SK-N-SH treated with all-trans-retinoic acid at 6 μM for 48 hours (cell line): Measurements from ENCODE around the gene PLXNA4.

Experiments used
- ATAC-seq: fragments of 200-7000 bp; cut with Tn5 transposase; 3 replicates; pipeline ENCODE4 v1.9.1; 2020; ENCODE audit warnings: mild to moderate bottlenecking, moderate library complexity
- ARNTL ChIP-seq: fragments of 450-650 bp; formaldehyde crosslinking; IDR thresholded peaks from 2 replicates; pipeline ENCODE4 v1.5.0; 2020; ENCODE audit warnings: low read depth, mild to moderate bottlenecking, moderate library complexity, borderline replicate concordance
- CREB5 ChIP-seq: fragments of 250-450 bp; sonication (Bioruptor Pico); IDR thresholded peaks from 2 replicates; pipeline ENCODE4 v1.5.1; 2020; ENCODE audit warnings: low read depth, mild to moderate bottlenecking, moderate library complexity
- CSDC2 ChIP-seq: fragments of 250-450 bp; sonication (Bioruptor Pico); IDR thresholded peaks from 2 replicates; pipeline ENCODE4 v1.5.0; 2020; ENCODE audit warnings: mild to moderate bottlenecking, moderate library complexity
- CSRNP3 ChIP-seq: fragments of 250-450 bp; sonication (Bioruptor Pico); IDR thresholded peaks from 2 replicates; pipeline ENCODE4 v1.5.1; 2021; ENCODE audit warnings: mild to moderate bottlenecking, moderate library complexity
- ESRRG ChIP-seq: fragments of 250-450 bp; sonication (Bioruptor Pico); IDR thresholded peaks from 2 replicates; pipeline ENCODE4 v1.6.1; 2021; ENCODE audit warnings: mild to moderate bottlenecking
- ISL1 ChIP-seq: fragments of 250-450 bp; sonication (Bioruptor Pico); IDR thresholded peaks from 2 replicates; pipeline ENCODE4 v2.1.2; 2022; ENCODE audit warnings: mild to moderate bottlenecking, moderate library complexity
- OSR1 ChIP-seq: fragments of 250-450 bp; sonication (Bioruptor Pico); IDR thresholded peaks from 2 replicates; pipeline ENCODE4 v1.8.0; 2022; ENCODE audit warnings: moderate library complexity, mild to moderate bottlenecking, inconsistent platforms
- PATZ1 ChIP-seq: fragments of 250-450 bp; sonication (Bioruptor Pico); IDR thresholded peaks from 2 replicates; pipeline ENCODE4 v1.8.0; 2020; ENCODE audit warnings: mild to moderate bottlenecking, moderate library complexity, borderline replicate concordance
- PPARA ChIP-seq: fragments of 250-450 bp; sonication (Bioruptor Pico); IDR thresholded peaks from 2 replicates; pipeline ENCODE4 v1.5.0; 2020; ENCODE audit warnings: mild to moderate bottlenecking, borderline replicate concordance
- RARB ChIP-seq: fragments of 250-450 bp; sonication (Bioruptor Pico); IDR thresholded peaks from 2 replicates; pipeline ENCODE4 v1.8.0; 2021; ENCODE audit warnings: mild to moderate bottlenecking, moderate library complexity
- SNAI2 ChIP-seq: fragments of 250-450 bp; sonication (Bioruptor Pico); IDR thresholded peaks from 2 replicates; pipeline ENCODE4 v1.5.0; 2020; ENCODE audit warnings: mild to moderate bottlenecking, moderate library complexity
- TCF4 ChIP-seq: fragments of 250-450 bp; sonication (Bioruptor Pico); IDR thresholded peaks from 2 replicates; pipeline ENCODE4 v1.8.0; 2021; ENCODE audit warnings: mild to moderate bottlenecking, moderate library complexity, borderline replicate concordance
- TOX ChIP-seq: fragments of 250-450 bp; sonication (Bioruptor Pico); IDR thresholded peaks from 2 replicates; pipeline ENCODE4 v1.8.0; 2021; ENCODE audit warnings: mild to moderate bottlenecking, moderate library complexity, borderline replicate concordance
- TSHZ2 ChIP-seq: fragments of 250-450 bp; sonication (Bioruptor Pico); IDR thresholded peaks from 2 replicates; pipeline ENCODE4 v1.5.0; 2020; ENCODE audit warnings: mild to moderate bottlenecking, moderate library complexity
- ZC3H10 ChIP-seq: fragments of 250-450 bp; sonication (Bioruptor Pico); IDR thresholded peaks from 2 replicates; pipeline ENCODE4 v1.5.1; 2021; ENCODE audit warnings: mild to moderate bottlenecking, moderate library complexity
- ZFP3 ChIP-seq: fragments of 250-450 bp; sonication (Bioruptor Pico); IDR thresholded peaks from 2 replicates; pipeline ENCODE4 v1.5.0; 2020; ENCODE audit warnings: mild to moderate bottlenecking, moderate library complexity
- ZFP30 ChIP-seq: fragments of 450-650 bp; formaldehyde crosslinking; IDR thresholded peaks from 2 replicates; pipeline ENCODE4 v1.5.0; 2022; ENCODE audit warnings: mild to moderate bottlenecking, moderate library complexity
- ZNF565 ChIP-seq: fragments of 450-650 bp; formaldehyde crosslinking; conservative IDR thresholded peaks from 2 replicates; pipeline ENCODE4 v1.5.0; 2020; ENCODE audit warnings: low read depth, mild to moderate bottlenecking, moderate library complexity
- ZNF8 ChIP-seq: fragments of 450-650 bp; formaldehyde crosslinking; IDR thresholded peaks from 2 replicates; pipeline ENCODE4 v1.5.0; 2020; ENCODE audit warnings: mild to moderate bottlenecking, moderate library complexity
- TF ChIP-seq, protein P1 (sequence below): fragments of 250-450 bp; sonication (Bioruptor Pico); IDR thresholded peaks from 2 replicates; pipeline ENCODE4 v1.8.0; 2021; ENCODE audit warnings: low read depth, mild to moderate bottlenecking, moderate library complexity, borderline replicate concordance

The PLXNA4 gene

GRCh38 chr7:132275416-132276233 lies 300.6 kb downstream of the PLXNA4 start:
- TF ChIP-seq CREB5 (CRISPR knock-in tag) (no peak), ZFP30 (CRISPR knock-in tag) (no peak), SNAI2 (CRISPR knock-in tag) (no peak), RARB (no peak), ESRRG (CRISPR knock-in tag) (no peak), TSHZ2 (CRISPR knock-in tag) (no peak), OSR1 (CRISPR knock-in tag) (no peak)
- ATAC-seq: peak; percentile 59

DNA sequence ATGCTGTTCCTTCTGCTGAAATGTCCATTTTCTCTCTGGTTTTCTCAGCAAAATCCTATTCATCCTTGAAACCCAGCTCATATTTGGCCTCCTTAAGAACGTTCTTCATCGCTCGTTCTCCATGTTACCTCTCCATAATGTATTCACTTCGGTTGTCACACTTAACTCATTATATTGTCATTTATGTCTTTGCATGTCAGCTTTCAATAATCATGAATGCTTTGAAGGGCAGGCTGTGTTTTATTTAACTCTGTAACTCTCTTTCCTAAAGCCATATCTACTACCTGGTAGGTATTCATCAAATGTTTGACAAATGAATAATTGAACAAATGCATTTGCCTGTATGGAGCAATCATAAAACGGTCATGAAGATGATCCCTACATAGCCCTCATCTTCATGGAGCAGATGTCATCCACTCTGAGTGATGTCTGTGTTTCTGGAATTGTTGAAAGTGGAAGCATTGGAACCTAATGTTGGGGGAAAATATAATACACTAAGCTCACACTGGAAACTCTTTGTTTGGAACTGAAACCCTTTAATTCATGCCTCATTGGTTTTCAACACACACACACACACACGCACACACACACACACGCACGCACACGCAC lies 303.4 kb downstream of the PLXNA4 start:
- TF ChIP-seq, protein P1, sequence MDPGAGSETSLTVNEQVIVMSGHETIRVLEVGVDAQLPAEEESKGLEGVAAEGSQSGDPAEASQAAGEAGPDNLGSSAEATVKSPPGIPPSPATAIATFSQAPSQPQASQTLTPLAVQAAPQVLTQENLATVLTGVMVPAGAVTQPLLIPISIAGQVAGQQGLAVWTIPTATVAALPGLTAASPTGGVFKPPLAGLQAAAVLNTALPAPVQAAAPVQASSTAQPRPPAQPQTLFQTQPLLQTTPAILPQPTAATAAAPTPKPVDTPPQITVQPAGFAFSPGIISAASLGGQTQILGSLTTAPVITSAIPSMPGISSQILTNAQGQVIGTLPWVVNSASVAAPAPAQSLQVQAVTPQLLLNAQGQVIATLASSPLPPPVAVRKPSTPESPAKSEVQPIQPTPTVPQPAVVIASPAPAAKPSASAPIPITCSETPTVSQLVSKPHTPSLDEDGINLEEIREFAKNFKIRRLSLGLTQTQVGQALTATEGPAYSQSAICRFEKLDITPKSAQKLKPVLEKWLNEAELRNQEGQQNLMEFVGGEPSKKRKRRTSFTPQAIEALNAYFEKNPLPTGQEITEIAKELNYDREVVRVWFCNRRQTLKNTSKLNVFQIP (CRISPR knock-in tag): no peak

GRCh38 chr7:132270517-132270916 lies 305.8 kb downstream of the PLXNA4 start:
- no peak for ATAC-seq

More for the DNA sequence above, 303.4 kb downstream of the PLXNA4 start:
- ATAC-seq: no peak

GRCh38 chr7:132269718-132270117 lies 306.6 kb downstream of the PLXNA4 start:
- no peak for ATAC-seq
- no peak for TF ChIP-seq ARNTL (CRISPR knock-in tag)
- TF ChIP-seq ZNF8 (CRISPR knock-in tag): no peak
- no peak for TF ChIP-seq ZNF565 (CRISPR knock-in tag)
- TF ChIP-seq ZC3H10 (CRISPR knock-in tag): no peak
- no peak for TF ChIP-seq OSR1 (CRISPR knock-in tag)
- TF ChIP-seq ESRRG (CRISPR knock-in tag): no peak
- no peak for TF ChIP-seq ISL1

More at GRCh38 chr7:132270517-132270916, 305.8 kb downstream of the PLXNA4 start:
- TF ChIP-seq OSR1 (CRISPR knock-in tag) (no peak), ZC3H10 (CRISPR knock-in tag) (0 out of 2 replicates have a peak, but pooled peaks have one; percentile 27), CREB5 (CRISPR knock-in tag) (0 out of 2 replicates have a peak, but pooled peaks have one; percentile 20)

GRCh38 chr7:132263151-132263550 lies 313.1 kb downstream of the PLXNA4 start:
- ATAC-seq: no peak
- no peak for TF ChIP-seq TCF4 (CRISPR knock-in tag)
- no peak for TF ChIP-seq ZNF565 (CRISPR knock-in tag)
- TF ChIP-seq ESRRG (CRISPR knock-in tag): no peak
- TF ChIP-seq TOX (CRISPR knock-in tag): no peak
- TF ChIP-seq CSRNP3 (CRISPR knock-in tag): no peak
- TF ChIP-seq ZFP3 (CRISPR knock-in tag): no peak
- no peak for TF ChIP-seq ZNF8 (CRISPR knock-in tag)
- TF ChIP-seq RARB: no peak
- TF ChIP-seq PPARA (CRISPR knock-in tag): no peak
- no peak for TF ChIP-seq SNAI2 (CRISPR knock-in tag)
- no peak for TF ChIP-seq CSDC2 (CRISPR knock-in tag)
- no peak for TF ChIP-seq CREB5 (CRISPR knock-in tag)
- no peak for TF ChIP-seq PATZ1
- no peak for TF ChIP-seq OSR1 (CRISPR knock-in tag)
- TF ChIP-seq ZC3H10 (CRISPR knock-in tag): no peak
- no peak for TF ChIP-seq ISL1
